A549 treated with DMSO at 1 μM for 4 hours (cell line): ENCODE results near the gene OSBPL10. TPM values are rescaled to one million over a fixed set of nuclear protein-coding genes. Genes with fewer than 3 reads are reported as not detected.

ENCODE experiments used
- total RNA-seq: library from RNA; stranded (reverse); fragments of 200-300 nt; extraction: Qiagen RNA extraction; gene quantifications from 5 replicates; pipeline ENCODE4 v1.2.3, GENCODE V29; 2022; ENCODE audit warnings: low read depth

The OSBPL10 gene
- 11.4 to 18.3 TPM (median 15.9 TPM) in 5 replicates for total RNA-seq

GRCh38 chr3:31981206-31982181 is at the start of gene OSBPL10, which contains the start of gene ZNF860:
OSBPL10 (minus strand) TSS chr3:31981262; CDS start chr3:31981179, 83 bp downstream.
ZNF860 (plus strand) TSS chr3:31981750; CDS start chr3:31989080, 7,330 bp downstream.

Other genes starting within 250 kb of the OSBPL10 start
- 0.97 to 1.5 TPM (median 1.1 TPM) in 5 replicates for gene ZNF860, start 488 bp upstream of the OSBPL10 start, total RNA-seq
- gene GPD1L, start 125.4 kb upstream of the OSBPL10 start, total RNA-seq, result 17.0 to 20.5 TPM (median 20.2 TPM) in 5 replicates